Brain microvascular endothelial cell (primary cell): ENCODE data around the gene SPSB4.

Experiments
- DNase-seq: peaks from one replicate; pipeline ENCODE4 v3.0.0-alpha.2; 2020
- H3K27ac ChIP-seq: fragments of 250-450 bp; sonication (Bioruptor Pico); 2 replicates; pipeline ENCODE4 v1.5.1; 2020; ENCODE audit warnings: mild to moderate bottlenecking, moderate library complexity
- H3K27me3 ChIP-seq: fragments of 250-450 bp; sonication (Bioruptor Pico); replicated peaks from 2 replicates; pipeline ENCODE4 v1.5.1; 2020; ENCODE audit warnings: mild to moderate bottlenecking
- H3K36me3 ChIP-seq: fragments of 250-450 bp; sonication (Bioruptor Pico); replicated peaks from 2 replicates; pipeline ENCODE4 v1.5.1; 2020; ENCODE audit warnings: mild to moderate bottlenecking
- H3K4me3 ChIP-seq: 2 replicates; pipeline ENCODE4 v1.5.1; 2011; ENCODE audit warnings: low read depth, mild to moderate bottlenecking, control low read depth, low read length, moderate library complexity
- CTCF ChIP-seq: IDR thresholded peaks from 2 replicates; pipeline ENCODE4 v1.5.1; 2011; ENCODE audit warnings: low read depth, mild to moderate bottlenecking, moderate library complexity, low read length, control low read depth, inconsistent platforms; ENCODE audit errors: missing control alignments
- in situ Hi-C: cut with HindIII; loops from 2 replicates; pipeline ENCODE4 v1.10.0; 2017; ENCODE audit warnings: low sequenced_read_pairs, low pct_ligation_motif_present

Gene SPSB4

GRCh38 chr3:141178551-141178950, 127.4 kb downstream of the SPSB4 start:
- H3K27me3 ChIP-seq: no peaks in the 10 kb centered on the region
- H3K27ac ChIP-seq: no peak overlapping the region
- DNase-seq: no peak
- no peak overlapping the region for H3K4me3 ChIP-seq
- no peak for TF ChIP-seq CTCF
- H3K36me3 ChIP-seq: no peaks in the 10 kb centered on the region
- in situ Hi-C loops: no loop called here

DNA sequence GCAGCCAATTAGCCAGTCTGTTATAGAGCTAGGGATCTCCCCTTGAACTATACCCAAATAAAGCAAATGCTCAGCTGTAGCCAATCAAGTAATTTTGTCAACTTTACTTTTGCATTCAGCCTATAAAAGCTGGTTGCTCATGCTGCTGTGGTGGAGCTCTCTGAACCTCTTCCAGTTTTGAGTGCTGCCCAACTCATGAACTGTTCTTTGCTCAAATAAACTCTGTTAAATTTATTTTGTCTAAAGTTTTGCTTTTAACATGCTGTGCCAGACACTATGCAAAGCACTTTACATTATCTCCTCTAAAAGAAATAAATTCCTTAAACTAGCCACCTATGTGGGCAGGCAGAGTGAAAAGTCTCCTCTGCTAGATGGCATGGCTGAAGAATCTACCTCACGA, 128.8 kb downstream of the SPSB4 start:
- Histone ChIP-seq H3K27ac (no peak overlapping the region), H3K4me3 (no peak overlapping the region), H3K27me3 (no peaks in the 10 kb centered on the region), H3K36me3 (no peaks in the 10 kb centered on the region)
- in situ Hi-C loops: no loop called here
- no peak for DNase-seq
- TF ChIP-seq CTCF: no peak

DNA sequence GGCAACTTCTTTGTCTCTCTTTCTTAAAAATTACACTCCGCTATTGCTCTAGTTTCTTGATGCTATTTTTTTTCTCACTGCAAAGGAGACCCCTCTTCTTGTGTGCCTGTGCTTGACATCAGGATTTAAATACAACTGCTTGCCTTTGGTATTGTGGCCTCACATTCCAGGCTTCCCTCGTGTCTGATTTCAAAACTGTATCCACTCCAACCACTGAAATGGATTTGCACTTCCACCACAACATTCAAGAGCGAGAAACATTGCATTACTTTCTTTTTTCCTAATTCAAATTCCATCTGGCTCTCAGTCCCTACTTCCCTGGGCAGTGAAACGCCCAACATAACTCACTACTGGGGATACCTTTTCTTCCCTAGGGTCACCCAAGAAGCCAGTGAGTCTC, 130.0 kb downstream of the SPSB4 start:
- Histone ChIP-seq H3K4me3 (no peak overlapping the region), H3K36me3 (no peaks in the 10 kb centered on the region), H3K27me3 (no peaks in the 10 kb centered on the region), H3K27ac (no peak overlapping the region)
- TF ChIP-seq CTCF: no peak
- in situ Hi-C loops: no loop called here
- no peak for DNase-seq

DNA sequence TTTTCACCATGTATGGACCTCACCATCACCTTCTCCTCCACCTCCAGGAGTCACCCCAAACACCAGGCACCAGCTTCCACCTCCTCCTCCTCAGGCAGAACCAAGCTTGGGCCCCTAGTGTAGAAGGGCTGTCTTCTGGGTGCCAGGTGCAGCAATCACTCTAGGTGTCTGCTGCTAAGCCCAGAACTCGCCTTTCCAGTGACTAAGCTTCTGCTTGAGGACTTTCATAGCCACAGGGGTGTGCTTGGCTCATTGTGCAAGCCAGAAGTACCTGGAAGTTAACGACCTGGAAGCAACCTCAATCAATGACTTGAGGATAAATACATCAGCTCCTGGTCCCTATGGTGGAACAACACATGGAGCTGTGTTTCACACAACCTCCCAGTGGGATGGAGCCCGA, 130.7 kb downstream of the SPSB4 start:
- H3K27ac ChIP-seq: no peak overlapping the region
- in situ Hi-C loops: no loop called here
- TF ChIP-seq CTCF: no peak
- no peak overlapping the region for H3K4me3 ChIP-seq
- no peaks in the 10 kb centered on the region for H3K36me3 ChIP-seq
- H3K27me3 ChIP-seq: no peaks in the 10 kb centered on the region
- DNase-seq: no peak

GRCh38 chr3:141183606-141184005, 132.5 kb downstream of the SPSB4 start:
- in situ Hi-C loops: no loop called here
- H3K36me3 ChIP-seq: no peaks in the 10 kb centered on the region
- no peak overlapping the region for H3K27ac ChIP-seq
- TF ChIP-seq CTCF: no peak
- no peak overlapping the region for H3K4me3 ChIP-seq
- peaks cover 2% of the 10 kb centered on the region for H3K27me3 ChIP-seq
- no peak for DNase-seq

GRCh38 chr3:141184430-141184829, 133.3 kb downstream of the SPSB4 start:
- peaks cover 2% of the 10 kb centered on the region for H3K27me3 ChIP-seq
- H3K4me3 ChIP-seq: no peak overlapping the region
- H3K27ac ChIP-seq: no peak overlapping the region
- TF ChIP-seq CTCF: no peak
- H3K36me3 ChIP-seq: no peaks in the 10 kb centered on the region
- DNase-seq: no peak
- in situ Hi-C loops: no loop called here
